HG02943 (cell line): ENCODE results near the gene SERPINB3.
"Not testable (repeated sequence)": the region's sequence is repeated elsewhere in the genome, so short reads cannot be mapped to it uniquely, and the experiment has no call there.

Source experiments
- ATAC-seq: cut with Tn5 transposase; IDR thresholded peaks from one replicate; pipeline ENCODE4 v1.9.1; 2021; ENCODE audit warnings: mild to moderate bottlenecking, low read depth, moderate library complexity; ENCODE audit not compliant: unreplicated experiment

SERPINB3 gene

DNA sequence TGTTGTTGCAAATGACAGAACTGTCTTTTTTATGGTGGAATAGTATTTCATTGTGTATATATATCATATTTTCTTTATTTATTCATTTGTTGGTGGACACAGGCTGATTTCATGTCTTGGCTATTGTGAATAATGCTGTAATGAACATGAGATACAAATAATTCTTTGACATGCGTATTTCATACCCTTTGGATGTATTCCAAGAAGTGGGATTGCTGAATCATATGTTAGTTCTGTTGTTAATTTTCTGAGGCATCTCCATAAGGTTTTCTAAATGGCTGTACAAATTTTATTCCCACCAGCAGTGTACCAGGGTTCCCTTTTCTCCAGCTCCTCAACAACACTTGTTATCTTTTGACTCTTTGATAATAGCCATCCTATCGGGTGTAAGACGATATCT, 11.4 kb downstream of the SERPINB3 start:
- not testable (repeated sequence) for ATAC-seq

DNA sequence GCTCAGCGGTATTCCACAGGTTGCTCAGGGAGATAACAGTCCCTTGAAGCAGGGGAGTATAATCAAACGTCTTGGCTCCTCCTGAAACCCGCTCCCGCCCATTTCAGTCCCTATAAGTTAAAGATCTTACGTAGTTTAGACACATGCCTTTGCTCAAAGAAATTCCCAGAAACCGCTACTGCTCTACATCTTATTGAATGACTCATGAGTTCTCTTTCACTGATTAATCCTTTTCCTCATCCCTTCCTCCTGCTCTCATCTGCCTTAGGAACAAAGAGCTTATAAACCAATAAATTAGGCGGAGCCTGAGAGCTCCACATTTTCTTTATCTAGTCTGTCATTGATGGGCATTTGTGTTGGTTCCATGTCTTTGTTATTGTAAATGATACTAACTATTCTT, 13.5 kb downstream of the SERPINB3 start:
- ATAC-seq: no peak

DNA sequence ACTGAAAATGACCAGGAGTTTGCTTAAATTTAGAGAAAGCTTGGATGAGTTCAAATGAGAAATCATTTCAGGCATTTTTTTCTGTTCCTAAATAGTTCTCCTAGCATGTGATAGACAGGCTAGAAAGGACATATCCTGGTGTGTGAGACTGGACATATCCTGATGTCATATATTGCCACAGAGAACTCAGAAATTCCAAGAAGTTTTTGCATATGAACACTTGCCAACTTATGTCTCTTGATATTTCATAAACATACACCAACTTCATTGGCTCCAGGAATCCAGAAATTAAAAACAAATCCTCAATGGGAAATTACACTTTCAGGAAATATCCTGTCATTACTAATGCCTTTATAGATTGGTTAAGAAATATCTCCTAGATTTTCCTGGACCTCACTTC, 14.8 kb downstream of the SERPINB3 start:
- ATAC-seq: no peak

DNA sequence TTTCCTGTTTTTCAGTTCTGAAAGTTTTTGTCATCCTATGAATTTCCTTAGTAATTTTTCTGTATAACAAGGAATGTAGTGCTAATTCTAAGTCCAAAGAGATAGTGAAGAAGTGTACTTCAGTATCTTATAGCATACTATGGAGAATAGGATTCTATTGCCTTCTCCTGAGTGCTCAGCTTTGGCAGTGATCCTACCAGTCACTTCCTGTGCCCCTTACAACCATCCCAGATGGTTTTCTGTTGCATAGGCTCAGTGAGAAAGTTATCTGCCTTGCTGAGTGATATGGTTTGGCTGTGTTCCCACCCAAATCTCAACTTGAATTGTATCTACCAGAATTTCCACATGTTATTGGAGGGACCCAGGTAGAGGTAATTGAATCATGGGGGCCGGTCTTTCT, 17.0 kb downstream of the SERPINB3 start:
- ATAC-seq: not testable (repeated sequence)

DNA sequence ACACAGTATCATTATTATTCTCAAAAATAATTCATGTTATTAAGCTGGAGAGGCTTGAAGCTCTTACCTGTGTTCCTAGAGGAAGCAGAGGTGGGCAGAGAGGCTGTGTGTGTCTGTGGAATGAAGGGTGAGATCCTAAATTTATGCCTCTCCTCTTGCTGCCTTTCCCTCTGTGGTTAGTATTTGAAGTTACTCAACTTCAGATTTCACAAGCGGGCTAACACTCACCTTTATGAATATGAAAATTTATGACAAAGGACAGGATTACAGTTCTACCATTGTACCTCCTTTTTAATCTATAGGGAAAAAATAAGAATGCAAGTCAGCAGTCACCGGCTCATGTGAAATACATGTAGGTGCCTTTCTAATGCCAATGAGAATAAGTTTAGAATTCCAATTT, 17.6 kb downstream of the SERPINB3 start, which contains the start of gene SERPINB4:
SERPINB4 (minus strand) TSS at position 115 of the 400 bp plus-strand sequence. CDS start 679 bp downstream, outside the sequence.
- ATAC-seq: not testable (repeated sequence)

DNA sequence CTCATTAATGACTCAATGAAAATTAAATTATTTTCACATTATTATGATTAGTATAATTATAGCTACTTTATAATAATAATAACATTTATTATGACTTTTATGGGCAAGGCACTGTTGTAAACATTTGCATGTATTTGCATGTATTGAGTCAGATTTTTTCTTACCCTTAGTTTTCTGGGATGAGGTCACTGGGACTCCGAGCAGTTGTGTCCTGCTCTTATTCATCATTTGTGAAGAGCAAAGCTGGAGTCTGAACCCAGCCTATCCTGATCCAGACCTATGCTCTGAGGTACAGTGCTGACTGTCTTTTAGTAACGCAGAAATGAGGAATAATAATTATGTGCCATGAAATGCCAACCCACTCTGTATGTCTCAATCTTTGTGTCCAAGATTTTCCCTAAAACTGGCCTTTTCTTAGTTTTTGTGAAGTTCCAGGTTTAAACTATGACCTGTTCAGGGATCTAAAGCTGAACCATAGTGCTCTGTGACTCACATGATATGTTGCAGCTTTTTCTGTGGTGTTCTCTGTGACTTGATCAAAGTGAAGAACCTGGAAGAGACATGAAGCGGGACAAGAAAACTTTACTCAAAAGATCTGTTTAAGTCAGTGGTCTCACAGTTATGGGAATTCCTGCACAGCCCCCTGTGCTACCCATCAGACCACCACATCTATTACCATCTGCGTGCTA, 18.9 kb downstream of the SERPINB3 start:
- ATAC-seq: not testable (repeated sequence)

DNA sequence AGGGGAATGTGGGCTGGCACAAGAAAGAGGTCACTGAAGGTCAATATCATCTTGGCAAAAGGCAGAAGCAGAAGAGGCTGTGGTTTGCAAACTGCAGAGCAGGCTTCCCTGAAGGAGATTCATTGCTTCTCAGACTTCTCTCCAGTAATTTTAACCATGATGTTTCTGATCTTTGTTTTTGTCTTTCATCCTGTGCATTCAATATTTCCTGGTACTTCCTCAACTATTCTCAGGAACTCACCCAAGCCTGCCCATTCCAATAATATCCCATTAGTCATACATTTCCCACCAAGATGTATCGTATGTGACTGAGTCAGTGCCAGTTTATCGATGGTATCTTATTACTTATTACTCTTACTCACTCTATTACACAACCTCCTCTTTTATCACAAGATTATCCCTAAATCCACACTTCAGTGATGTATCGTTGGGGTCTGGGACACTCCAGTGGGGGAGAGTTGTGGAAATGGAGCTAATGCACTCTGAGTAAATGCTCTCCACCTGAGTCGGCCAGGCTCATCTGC, 20.5 kb downstream of the SERPINB3 start:
- not testable (repeated sequence) for ATAC-seq

DNA sequence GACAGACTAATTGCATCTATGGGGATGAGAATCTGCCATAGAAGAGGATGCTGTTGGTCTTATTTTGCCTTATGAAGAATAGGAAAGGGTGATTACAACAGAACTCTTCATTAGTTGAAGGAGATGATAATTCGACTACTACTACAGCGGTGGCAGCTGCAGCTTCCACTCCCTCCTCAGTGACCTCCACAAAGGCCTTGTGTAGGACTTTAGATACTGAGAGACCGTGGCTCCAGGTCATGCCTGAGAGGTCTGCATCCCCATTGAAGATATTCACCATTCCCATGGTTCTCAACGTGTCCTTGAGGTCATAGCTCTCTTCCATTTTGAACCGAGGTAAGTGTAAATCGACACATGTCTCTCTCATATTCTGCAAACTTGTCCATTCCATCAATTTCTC, 24.0 kb downstream of the SERPINB3 start:
- no peak for ATAC-seq

DNA sequence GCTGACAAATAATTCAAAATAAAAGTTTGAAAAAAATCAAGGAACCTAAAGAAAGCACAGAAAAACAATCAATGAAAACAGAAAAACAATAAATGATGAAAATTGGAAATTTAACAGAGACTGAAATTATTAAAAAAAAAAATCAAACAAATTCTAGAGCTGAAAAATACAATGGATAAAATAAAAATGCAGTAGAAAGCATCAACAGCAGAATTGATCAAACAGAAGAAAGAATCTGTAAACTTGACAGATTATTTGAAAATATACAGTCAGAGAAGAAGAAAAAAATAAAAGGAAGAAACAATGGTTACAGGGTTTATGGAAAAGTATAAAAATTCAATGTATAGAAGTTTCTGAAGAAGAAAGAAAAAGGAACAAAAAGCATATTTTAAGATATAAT, 33.9 kb downstream of the SERPINB3 start:
- no peak for ATAC-seq

DNA sequence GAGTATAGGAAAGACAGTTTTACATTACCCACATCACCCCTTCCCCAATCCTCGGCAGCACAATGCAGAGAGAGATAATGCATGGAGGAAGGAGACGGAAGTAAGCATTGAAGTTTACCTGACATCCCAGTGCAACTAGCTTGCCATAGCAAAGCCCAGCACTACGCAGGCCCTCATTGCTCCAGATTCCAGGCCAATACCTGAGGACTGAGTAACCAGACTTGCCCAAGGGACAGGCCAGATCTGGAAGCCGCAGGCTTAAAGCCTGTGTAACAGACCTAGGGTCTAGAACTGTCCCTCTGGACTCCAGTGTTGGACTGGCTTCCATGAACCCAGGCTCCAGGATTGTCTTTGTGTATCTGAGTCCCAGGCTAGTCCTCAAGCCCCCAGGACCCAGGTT, 35.3 kb downstream of the SERPINB3 start:
- no peak for ATAC-seq

DNA sequence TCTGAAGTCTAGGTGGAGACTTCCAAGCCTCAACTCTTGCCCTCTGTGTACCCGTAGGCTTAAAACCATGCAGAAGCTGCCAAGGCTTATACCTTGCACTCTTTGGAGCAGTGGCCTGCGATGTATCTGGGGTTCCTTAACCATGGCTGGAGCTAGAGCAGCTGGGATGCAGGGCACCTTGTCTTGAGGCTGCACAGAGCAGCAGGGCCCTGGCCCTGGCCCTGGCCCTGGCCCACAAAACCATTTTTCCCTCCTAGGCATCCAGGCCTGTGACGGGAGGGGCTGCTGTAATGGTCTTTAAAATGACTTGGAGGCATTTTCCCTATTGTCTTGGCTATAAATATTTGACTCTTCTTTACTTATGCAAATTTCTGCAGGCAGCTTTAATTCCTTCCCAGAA, 36.8 kb downstream of the SERPINB3 start:
- ATAC-seq: no peak

DNA sequence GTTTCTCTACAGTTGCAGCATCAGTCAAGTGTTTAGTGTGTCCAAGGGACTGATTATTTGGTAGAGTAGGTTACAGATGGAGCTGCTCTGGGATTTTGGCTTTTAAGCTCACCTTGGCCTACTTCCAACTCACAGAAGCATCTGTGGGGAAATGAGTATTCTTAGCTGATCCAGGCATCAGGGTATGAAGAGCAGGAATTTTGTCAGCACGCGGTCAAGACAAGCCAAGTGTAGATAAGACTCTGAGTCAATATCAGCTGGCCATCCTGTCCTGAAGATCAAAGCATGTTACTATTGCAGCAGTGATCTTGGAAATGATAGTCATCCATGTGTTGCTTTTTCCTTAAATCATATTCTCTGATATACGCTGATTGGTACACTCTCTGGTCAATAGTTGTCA, 42.0 kb downstream of the SERPINB3 start:
- no peak for ATAC-seq

DNA sequence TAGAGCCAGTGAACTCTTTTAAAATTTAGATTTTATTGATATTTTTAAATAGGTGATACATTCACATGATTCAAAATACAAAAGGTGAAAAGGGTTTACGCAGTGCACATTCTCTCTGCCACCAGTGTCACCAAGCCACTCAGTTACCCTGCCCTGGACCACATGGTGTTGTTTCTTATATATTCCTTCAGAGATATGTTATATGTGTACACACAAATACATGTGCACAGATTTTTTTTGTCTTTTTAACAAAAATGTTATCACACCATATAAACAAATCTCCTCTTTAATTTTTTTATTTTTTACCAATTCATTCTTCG, 43.8 kb downstream of the SERPINB3 start:
- no peak for ATAC-seq

DNA sequence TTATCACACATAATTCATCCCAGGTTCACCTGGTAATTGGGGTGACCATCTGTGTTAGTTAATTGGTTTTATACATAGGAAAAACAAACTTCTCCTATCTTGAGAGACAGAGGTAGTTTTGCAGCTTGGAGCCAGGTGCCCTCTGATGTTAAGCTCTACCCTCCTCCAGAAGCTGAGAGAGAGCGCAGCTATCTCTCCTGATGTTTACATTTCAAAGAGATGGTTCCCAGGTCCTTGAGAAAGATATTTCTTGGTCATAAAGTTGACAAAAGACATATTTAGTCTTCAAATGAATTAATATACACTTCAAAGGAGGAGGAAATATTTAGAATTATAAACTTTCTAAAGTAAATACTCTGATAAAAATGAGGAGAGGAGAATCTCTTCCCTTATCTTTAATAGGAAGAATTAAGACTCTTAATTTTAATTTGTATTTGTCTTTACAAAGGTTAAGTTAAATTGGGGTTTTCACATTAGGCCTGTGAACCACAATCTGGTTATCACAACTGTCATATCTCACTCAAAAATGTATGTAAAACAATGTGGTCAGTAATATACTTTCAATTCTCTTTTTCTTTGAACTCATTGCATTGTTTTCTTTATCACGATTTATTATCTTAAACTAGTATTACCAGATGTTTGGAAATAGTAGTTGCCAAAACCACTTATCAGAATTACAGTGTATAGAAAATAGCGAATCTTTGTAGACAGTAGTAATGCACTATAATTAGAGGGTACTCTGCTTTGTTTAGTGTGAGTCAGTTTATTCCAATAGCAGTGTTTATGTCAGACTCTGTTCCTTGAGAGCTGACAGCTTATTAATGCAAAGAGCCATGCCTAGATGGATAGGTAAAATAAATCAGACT, 44.4 kb downstream of the SERPINB3 start:
- ATAC-seq: no peak

DNA sequence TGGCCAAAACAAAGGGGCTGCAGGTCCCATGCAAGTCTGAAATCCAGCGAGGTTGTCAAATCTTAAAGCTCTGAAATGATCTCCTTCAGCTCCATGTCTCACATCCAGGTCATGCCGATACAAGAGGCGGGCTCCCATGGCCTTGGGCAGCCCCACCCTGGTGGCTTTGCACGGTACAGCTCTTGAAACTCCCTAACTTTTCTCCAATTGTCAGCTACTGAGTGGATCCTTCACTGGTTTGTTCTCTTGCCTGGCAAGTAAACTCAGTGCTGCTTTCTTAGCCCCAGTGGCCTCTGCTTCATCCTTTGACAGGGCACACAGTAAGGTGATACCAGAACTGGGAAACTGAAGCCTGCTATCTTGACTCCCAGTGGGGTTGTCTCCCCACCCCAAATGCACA, 48.3 kb downstream of the SERPINB3 start:
- no peak for ATAC-seq

DNA sequence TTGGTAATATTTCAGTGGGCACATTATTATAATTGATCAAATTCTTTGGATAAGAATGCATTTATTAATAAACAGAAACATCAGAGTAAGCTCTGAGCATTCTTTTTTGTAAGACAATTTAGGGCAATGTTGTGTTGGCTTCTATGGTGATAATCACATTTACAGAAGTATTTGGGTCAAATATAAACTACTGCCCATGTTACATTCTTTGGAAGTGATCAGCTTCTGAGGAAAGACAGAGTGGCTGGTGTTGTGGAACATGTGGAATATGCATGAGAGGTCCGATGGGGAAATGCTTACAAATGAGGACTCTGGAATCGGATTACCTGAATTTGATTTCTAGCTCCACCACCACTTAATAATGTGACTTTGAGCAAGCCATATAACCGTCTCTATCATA, 55.2 kb downstream of the SERPINB3 start:
- ATAC-seq: no peak
